SK-N-SH (cell line): ENCODE data around the gene CD83. TPM values are rescaled to one million over a fixed set of nuclear protein-coding genes. Genes with fewer than 3 reads are reported as not detected.

ENCODE experiments used
- CTCF ChIA-PET: fragments of 300-600, 350-600 bp; formaldehyde crosslinking; extraction: SDS; loops from one replicate; lab custom pipeline; 2021; lab: Yijun Ruan, JAX
- POLR2A ChIA-PET: fragments of 350-600 bp; sonication (Branson Sonifier 250); formaldehyde crosslinking; extraction: SDS; loops from one replicate; lab custom pipeline; 2020; ENCODE audit warnings: antibody characterized with exemption, inconsistent platforms; lab: Yijun Ruan, JAX
- DNase-seq: peaks from one replicate; pipeline ENCODE4 v3.0.0; 2012
- H2AFZ ChIP-seq: fragments of 200-600 bp; sonication (generic); 2 replicates; pipeline ENCODE4 v1.8.1; 2016; ENCODE audit warnings: antibody characterized with exemption, mild to moderate bottlenecking, low read depth
- H3F3A ChIP-seq: fragments of 200-600 bp; sonication (generic); replicated peaks from 2 replicates; pipeline ENCODE3; 2016; ENCODE audit warnings: antibody characterized with exemption, mild to moderate bottlenecking; ENCODE audit not compliant: insufficient read depth
- H3K27ac ChIP-seq, 2 experiments: fragments of 200-500 bp in 1 of 2; fragments of 200-600 bp in 1 of 2; sonication (Bioruptor generic) in 1 of 2; sonication (generic), shearing (Covaris generic) in 1 of 2; 2 replicates each; pipeline versions ENCODE4 v1.5.1 to v1.6.1; 2014 to 2016; ENCODE audit warnings: low read depth in 2 of 2, inconsistent platforms in 1 of 2, low read length in 1 of 2, mild to moderate bottlenecking in 1 of 2, mixed read lengths in 1 of 2
- H3K27me3 ChIP-seq: fragments of 200-600 bp; sonication (generic), shearing (Covaris generic); 2 replicates; pipeline ENCODE4 v1.6.1; 2016; ENCODE audit warnings: mixed run types; ENCODE audit not compliant: insufficient read depth
- H3K36me3 ChIP-seq, 2 experiments: fragments of 200-500 bp in 1 of 2; fragments of 200-600 bp in 1 of 2; sonication (Bioruptor generic) in 1 of 2; sonication (generic) in 1 of 2; replicated peaks in 1 of 2; 2 replicates each; pipeline versions ENCODE3 to v1.5.1; 2014 to 2016; ENCODE audit warnings: low read length in 1 of 2, mild to moderate bottlenecking in 1 of 2; ENCODE audit not compliant: insufficient read depth in 2 of 2, control insufficient read depth in 1 of 2
- H3K4me1 ChIP-seq, 2 experiments: fragments of 200-500 bp in 1 of 2; fragments of 200-600 bp in 1 of 2; sonication (Bioruptor generic) in 1 of 2; sonication (generic), shearing (Covaris generic) in 1 of 2; 2 replicates each; pipeline versions ENCODE4 v1.5.1 to v1.6.1; 2014 to 2016; ENCODE audit warnings: low read depth in 1 of 2, low read length in 1 of 2, mixed run types in 1 of 2; ENCODE audit not compliant: insufficient read depth in 2 of 2, control insufficient read depth in 1 of 2
- H3K4me2 ChIP-seq: fragments of 200-600 bp; sonication (generic), shearing (Covaris generic); 2 replicates; pipeline ENCODE4 v1.6.1; 2017; ENCODE audit warnings: mixed run types
- H3K4me3 ChIP-seq, 2 experiments: fragments of 200-500 bp in 1 of 2; fragments of 200-600 bp in 1 of 2; sonication (Bioruptor generic) in 1 of 2; sonication (generic), shearing (Covaris generic) in 1 of 2; 2 replicates each; pipeline versions ENCODE4 v1.5.1 to v1.8.1; 2014 to 2016; ENCODE audit warnings: low read depth in 2 of 2, inconsistent platforms in 1 of 2, low read length in 1 of 2, mild to moderate bottlenecking in 1 of 2, mixed read lengths in 1 of 2, moderate library complexity in 1 of 2
- H3K79me2 ChIP-seq: fragments of 200-600 bp; sonication (generic); 2 replicates; pipeline ENCODE4 v1.8.1; 2017; ENCODE audit warnings: mild to moderate bottlenecking; ENCODE audit not compliant: insufficient read depth
- H3K9ac ChIP-seq: fragments of 200-600 bp; sonication (generic); 2 replicates; pipeline ENCODE4 v1.6.1; 2017; ENCODE audit warnings: mixed run types
- H3K9me2 ChIP-seq: fragments of 200-600 bp; sonication (generic); 2 replicates; pipeline ENCODE4 v1.6.1; 2017; ENCODE audit warnings: mixed run types
- H3K9me3 ChIP-seq: fragments of 200-600 bp; sonication (generic); 2 replicates; pipeline ENCODE4 v1.6.1; 2017; ENCODE audit warnings: mixed run types, mild to moderate bottlenecking, moderate library complexity
- H4K20me1 ChIP-seq: fragments of 200-600 bp; sonication (generic); 2 replicates; pipeline ENCODE4 v1.6.1; 2017; ENCODE audit warnings: mild to moderate bottlenecking, mixed run types; ENCODE audit not compliant: insufficient read depth
- CTCF ChIP-seq: fragments of 200-600 bp; sonication (generic); IDR thresholded peaks from 2 replicates; pipeline ENCODE4 v1.6.1; 2017; ENCODE audit warnings: antibody characterized with exemption, mild to moderate bottlenecking, moderate library complexity
- FOSL2 ChIP-seq: IDR thresholded peaks from 2 replicates; pipeline ENCODE4 v1.4.0; 2012; ENCODE audit warnings: low read depth, mild to moderate bottlenecking, moderate library complexity, borderline replicate concordance
- FOXJ3 ChIP-seq: sonication (generic); formaldehyde crosslinking; IDR thresholded peaks from 2 replicates; pipeline ENCODE4 v1.5.1; 2020; ENCODE audit warnings: mild to moderate bottlenecking, missing genetic modification reagents
- FOXM1 ChIP-seq: IDR thresholded peaks from 2 replicates; pipeline ENCODE4 v1.4.0; 2012; ENCODE audit warnings: low read depth, mild to moderate bottlenecking
- MAX ChIP-seq: IDR thresholded peaks from 2 replicates; pipeline ENCODE4 v1.4.0; 2012; ENCODE audit warnings: low read depth
- PBX3 ChIP-seq: IDR thresholded peaks from 2 replicates; pipeline ENCODE4; 2012
- REST ChIP-seq: IDR thresholded peaks from 2 replicates; pipeline ENCODE4 v1.6.1; 2012; ENCODE audit warnings: mild to moderate bottlenecking, low read depth, low read length, moderate library complexity
- RXRA ChIP-seq: IDR thresholded peaks from 2 replicates; pipeline ENCODE4 v1.4.0; 2012; ENCODE audit warnings: low read depth, mild to moderate bottlenecking, borderline replicate concordance
- SIN3A ChIP-seq: IDR thresholded peaks from 2 replicates; pipeline ENCODE4 v1.6.1; 2012; ENCODE audit warnings: low read depth, mild to moderate bottlenecking, low read length, moderate library complexity, borderline replicate concordance
- SMC3 ChIP-seq: IDR thresholded peaks from 2 replicates; pipeline ENCODE4 v1.6.1; 2012; ENCODE audit warnings: low read depth, low read length, improper control_type of control experiment
- TAF1 ChIP-seq: IDR thresholded peaks from 2 replicates; pipeline ENCODE4 v1.6.1; 2012; ENCODE audit warnings: low read depth, mild to moderate bottlenecking, low read length, moderate library complexity, borderline replicate concordance
- TEAD4 ChIP-seq: IDR thresholded peaks from 2 replicates; pipeline ENCODE4 v1.4.0; 2012; ENCODE audit warnings: mild to moderate bottlenecking, borderline replicate concordance; ENCODE audit not compliant: insufficient read depth
- USF1 ChIP-seq: IDR thresholded peaks from 2 replicates; pipeline ENCODE4 v1.4.0; 2012; ENCODE audit warnings: low read depth, borderline replicate concordance
- USF2 ChIP-seq: fragments of 150-350 bp; IDR thresholded peaks from 2 replicates; pipeline ENCODE4 v1.6.1; 2017; ENCODE audit warnings: antibody characterized with exemption, low read length, low read depth, borderline replicate concordance
- WGBS: methylation state at CpG from one replicate; pipeline ENCODE4 v1.1.6; 2017; ENCODE audit warnings: low lambda C conversion rate; 5-methylcytosine and 5-hydroxymethylcytosine counted together
- polyA plus RNA-seq, 3 experiments: library from polyadenylated mRNA; depleted of rRNA; stranded (reverse); fragments of >200 nt; gene quantifications; 2 replicates each; pipeline ENCODE4 v1.2.3, GENCODE V29; 2012

CD83 gene
- polyA plus RNA-seq, 1 of the 3 experiments (the other 2 are of a cell fraction): 2.0 TPM

GRCh38 chr6:14149053-14149738 is 31.6 kb downstream of the CD83 start:
- H3K9me2 ChIP-seq: no peaks in the 10 kb centered on the region
- H3K79me2 ChIP-seq: no peaks in the 10 kb centered on the region
- no peak overlapping the region for H3K4me3 ChIP-seq
- H3K36me3 ChIP-seq: no peaks in the 10 kb centered on the region
- H3K4me1 ChIP-seq: no peaks in the 10 kb centered on the region; a peak in 1 of 4 replicates
- no peak overlapping the region for H3K4me2 ChIP-seq
- CTCF ChIA-PET: interaction anchor here (1.0 to 2.0 kb wide), 3 partner anchors 20 to 82 kb away, joined by 4 to 5 read pairs (median 5); no protein-coding TSS in a partner anchor
- POLR2A ChIA-PET: no interaction called here
- H3K9ac ChIP-seq: no peak overlapping the region
- H4K20me1 ChIP-seq: no peaks in the 10 kb centered on the region
- WGBS: 73% methylated on average over 6 of the region's 6 CpGs
- DNase-seq: no peak
- no peaks in the 10 kb centered on the region for H3F3A ChIP-seq
- H3K9me3 ChIP-seq: no peaks in the 10 kb centered on the region
- no peak overlapping the region for H2AFZ ChIP-seq
- H3K27ac ChIP-seq: no peak overlapping the region
- no peaks in the 10 kb centered on the region for H3K27me3 ChIP-seq
- no peak for TF ChIP-seq REST
- no peak for TF ChIP-seq FOXM1
- no peak for TF ChIP-seq PBX3
- no peak for TF ChIP-seq MAX
- TF ChIP-seq SIN3A: no peak
- no peak for TF ChIP-seq TAF1
- no peak for TF ChIP-seq USF1
- TF ChIP-seq FOXJ3 (CRISPR knock-in tag): no peak
- TF ChIP-seq CTCF: no peak
- no peak for TF ChIP-seq TEAD4
- TF ChIP-seq SMC3: no peak
- TF ChIP-seq RXRA: no peak
- TF ChIP-seq FOSL2: no peak
- TF ChIP-seq USF2: no peak
- TF ChIP-seq, all 33 proteins: peak for 0
